Rectal smooth muscle tissue (tissue), 1 donor: ENCODE results near the gene HBA2.
"Not testable (repeated sequence)": the region's sequence is repeated elsewhere in the genome, so short reads cannot be mapped to it uniquely, and the experiment has no call there.

Experiments used
- H3K27ac ChIP-seq: one replicate; pipeline ENCODE4 v1.7.0; 2013; ENCODE audit warnings: low read depth, low read length, inconsistent platforms
- H3K27me3 ChIP-seq: one replicate; pipeline ENCODE4 v1.7.0; 2013; ENCODE audit warnings: low read length; ENCODE audit not compliant: control insufficient read depth, insufficient read depth
- H3K36me3 ChIP-seq: one replicate; pipeline ENCODE4 v1.7.0; 2013; ENCODE audit warnings: low read length; ENCODE audit not compliant: control insufficient read depth, insufficient read depth
- H3K4me1 ChIP-seq: one replicate; pipeline ENCODE4 v1.7.0; 2013; ENCODE audit warnings: low read length; ENCODE audit not compliant: control insufficient read depth, insufficient read depth
- H3K4me3 ChIP-seq: one replicate; pipeline ENCODE4 v1.7.0; 2013; ENCODE audit warnings: low read length
- H3K9ac ChIP-seq: one replicate; pipeline ENCODE4 v1.7.0; 2013; ENCODE audit warnings: low read length

Gene HBA2

DNA sequence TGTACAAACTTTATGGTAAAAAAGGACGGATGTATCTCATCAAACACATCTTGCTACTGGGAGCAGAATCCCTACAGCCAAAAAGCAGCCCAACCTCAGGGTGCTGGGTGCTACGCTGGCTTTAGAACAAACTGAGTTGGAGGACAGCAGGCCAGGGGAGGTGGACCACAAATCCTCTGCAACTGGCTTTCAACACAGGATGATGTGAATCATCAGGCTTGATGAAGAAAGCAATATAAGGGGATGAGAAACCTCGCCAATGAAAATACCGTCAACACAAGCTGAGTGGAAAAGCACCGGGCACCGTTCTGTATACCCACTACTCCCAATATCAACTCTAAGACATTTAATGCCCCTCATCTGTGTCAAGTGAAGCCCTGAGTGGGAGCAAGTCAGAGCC lies 21.8 kb downstream of the HBA2 start:
- H3K4me1 ChIP-seq, result no peaks in the 10 kb centered on the region
- no peak overlapping the region for H3K27ac ChIP-seq
- H3K27me3 ChIP-seq, result no peaks in the 10 kb centered on the region
- no peak overlapping the region for H3K4me3 ChIP-seq
- H3K9ac ChIP-seq, result no peak overlapping the region
- H3K36me3 ChIP-seq, result peaks cover 43% of the 10 kb centered on the region

GRCh38 chr16:200388-200787 lies 27.7 kb downstream of the HBA2 start:
- no peak overlapping the region for H3K27ac ChIP-seq
- H3K27me3 ChIP-seq, result no peaks in the 10 kb centered on the region
- H3K9ac ChIP-seq, result no peak overlapping the region
- no peak overlapping the region for H3K4me3 ChIP-seq
- peaks cover 15% of the 10 kb centered on the region for H3K36me3 ChIP-seq
- no peaks in the 10 kb centered on the region for H3K4me1 ChIP-seq

DNA sequence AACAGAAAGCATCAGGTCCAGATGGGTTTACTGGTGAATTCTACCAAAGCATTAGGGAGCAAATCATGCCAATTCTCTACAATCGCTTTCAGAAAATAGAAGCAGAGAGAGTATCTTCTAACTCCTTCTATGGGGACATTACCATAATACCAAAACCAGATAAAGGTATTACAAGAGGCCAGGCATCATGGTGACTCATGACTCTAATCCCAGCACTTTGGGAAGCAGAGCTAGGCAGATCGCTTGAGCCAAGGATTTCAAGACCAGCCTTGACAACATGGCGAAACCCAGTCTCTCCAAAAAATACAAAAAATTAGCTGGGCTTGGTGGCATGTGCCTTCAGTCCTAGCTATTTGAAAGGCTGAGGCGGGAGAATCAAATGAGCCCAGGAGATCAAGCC lies 30.6 kb downstream of the HBA2 start:
- no peak overlapping the region for H3K9ac ChIP-seq
- H3K27me3 ChIP-seq, result no peaks in the 10 kb centered on the region
- no peak overlapping the region for H3K27ac ChIP-seq
- H3K36me3 ChIP-seq, result peaks cover 30% of the 10 kb centered on the region
- no peak overlapping the region for H3K4me3 ChIP-seq
- no peaks in the 10 kb centered on the region for H3K4me1 ChIP-seq

DNA sequence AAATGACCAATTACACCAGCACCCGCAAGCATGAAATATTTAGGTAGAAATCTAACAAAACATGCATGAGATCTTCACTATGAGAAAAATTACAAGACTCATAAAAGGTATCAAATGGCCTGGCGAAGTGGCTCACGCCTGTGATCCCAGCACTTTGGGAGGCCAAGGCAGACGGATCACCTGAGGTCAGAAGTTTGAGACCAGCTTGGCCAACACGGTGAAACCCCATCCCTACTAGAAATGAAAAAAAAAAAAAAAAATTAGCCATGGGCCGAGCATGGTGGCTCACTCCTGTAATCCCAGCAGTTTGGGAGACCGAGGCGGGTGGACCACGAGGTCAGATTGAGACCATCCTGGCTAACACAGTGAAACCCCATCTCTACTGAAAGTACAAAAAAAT lies 31.4 kb downstream of the HBA2 start:
- H3K36me3 ChIP-seq, result peaks cover 38% of the 10 kb centered on the region
- H3K9ac ChIP-seq, H3K4me1 ChIP-seq, H3K27me3 ChIP-seq, H3K4me3 ChIP-seq, H3K27ac ChIP-seq: not testable (repeated sequence)

DNA sequence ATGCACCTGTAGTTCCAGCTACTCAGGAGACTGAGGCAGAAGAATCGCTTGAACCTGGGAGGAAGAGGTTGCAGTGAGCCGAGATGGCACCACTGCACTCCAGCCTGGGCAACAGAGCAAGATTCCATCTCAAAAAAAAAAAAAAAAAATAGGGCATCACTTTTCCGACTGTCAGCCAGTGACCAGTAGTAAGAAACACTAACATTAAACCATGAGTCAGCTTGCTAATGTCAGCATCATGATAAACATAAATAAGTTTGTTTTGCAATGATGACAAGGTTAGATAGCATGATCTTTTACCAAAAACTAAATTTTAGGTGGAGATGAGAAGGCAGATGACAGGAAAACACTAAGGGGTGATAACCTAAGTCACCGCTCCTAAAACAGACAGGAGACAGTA lies 36.7 kb downstream of the HBA2 start:
- not testable (repeated sequence) for H3K27me3 ChIP-seq, H3K27ac ChIP-seq, H3K9ac ChIP-seq, H3K4me1 ChIP-seq, H3K4me3 ChIP-seq
- H3K36me3 ChIP-seq, result peaks cover 45% of the 10 kb centered on the region

- H3K4me3 ChIP-seq, H3K27me3 ChIP-seq, H3K27ac ChIP-seq, H3K4me1 ChIP-seq, H3K9ac ChIP-seq: not testable (repeated sequence)
- peaks cover 30% of the 10 kb centered on the region for H3K36me3 ChIP-seq
Observed at GRCh38 chr16:211631-212180, 39.0 kb downstream of the HBA2 start.

DNA sequence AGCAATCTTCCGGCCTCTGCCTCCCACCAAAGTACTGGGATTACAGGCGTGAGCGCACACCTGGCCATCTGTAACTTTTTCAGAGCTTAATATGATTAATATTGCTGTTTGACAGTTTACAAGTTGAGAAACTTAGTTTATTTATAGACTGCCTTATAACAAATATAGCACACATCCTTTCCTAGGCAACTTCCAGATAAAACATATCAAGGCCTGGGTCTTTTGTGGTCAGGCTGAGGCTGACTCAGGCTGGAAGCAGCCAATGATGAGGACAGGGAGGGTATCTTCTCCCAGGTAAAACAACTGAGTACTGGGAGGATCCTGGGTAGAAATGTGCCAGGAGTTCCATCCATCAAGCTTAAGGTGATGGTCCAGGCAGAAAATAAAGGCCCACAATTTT lies 40.3 kb downstream of the HBA2 start:
- Histone ChIP-seq H3K27ac (no peak overlapping the region), H3K4me1 (no peaks in the 10 kb centered on the region), H3K27me3 (no peaks in the 10 kb centered on the region), H3K4me3 (no peak overlapping the region), H3K9ac (no peak overlapping the region), H3K36me3 (peaks cover 22% of the 10 kb centered on the region)

- no peak overlapping the region for H3K27ac ChIP-seq
- H3K4me3 ChIP-seq, result no peak overlapping the region
- H3K36me3 ChIP-seq, result peaks cover 15% of the 10 kb centered on the region
- no peaks in the 10 kb centered on the region for H3K4me1 ChIP-seq
- H3K27me3 ChIP-seq, result no peaks in the 10 kb centered on the region
- no peak overlapping the region for H3K9ac ChIP-seq
Observed at GRCh38 chr16:220021-220420, 47.3 kb downstream of the HBA2 start.
